GF-D8 (cell line): ENCODE data around the gene NOC3L.
A peak's percentile ranks its signal among the peaks of the same experiment; 100 is the strongest.
"Not testable (repeated sequence)": the region's sequence is repeated elsewhere in the genome, so short reads cannot be mapped to it uniquely, and the experiment has no call there.

Experiments used
- DNase-seq: peaks from one replicate; lab custom pipeline; 2025; lab: John Stamatoyannopoulos, UW

Gene NOC3L

GRCh38 chr10:94362360-94363250 lies at the start of gene NOC3L:
TSS of gene NOC3L (minus strand) at chr10:94362939. CDS start at chr10:94362838, 101 bp downstream.
- peak; percentile 83 for DNase-seq

DNA sequence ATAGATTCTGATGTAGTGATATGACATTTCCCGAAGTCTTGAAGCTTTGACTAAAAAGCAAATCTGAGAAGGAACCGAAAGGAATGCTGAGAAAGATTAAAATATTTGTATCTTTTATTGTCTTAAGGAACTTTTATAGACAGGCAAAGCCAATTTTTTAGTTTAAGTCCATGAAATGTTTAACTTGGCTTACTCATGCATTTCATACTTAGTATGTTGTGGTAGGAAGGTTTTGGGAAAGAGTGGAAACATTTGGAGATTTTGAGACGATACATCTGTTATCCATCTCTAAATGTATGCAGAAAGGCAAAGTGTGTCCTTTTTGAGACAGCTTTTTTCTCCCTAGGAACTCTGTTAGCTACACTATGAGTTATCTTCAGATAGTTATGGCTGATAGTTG lies 49.7 kb upstream of the NOC3L start:
- DNase-seq: no peak

DNA sequence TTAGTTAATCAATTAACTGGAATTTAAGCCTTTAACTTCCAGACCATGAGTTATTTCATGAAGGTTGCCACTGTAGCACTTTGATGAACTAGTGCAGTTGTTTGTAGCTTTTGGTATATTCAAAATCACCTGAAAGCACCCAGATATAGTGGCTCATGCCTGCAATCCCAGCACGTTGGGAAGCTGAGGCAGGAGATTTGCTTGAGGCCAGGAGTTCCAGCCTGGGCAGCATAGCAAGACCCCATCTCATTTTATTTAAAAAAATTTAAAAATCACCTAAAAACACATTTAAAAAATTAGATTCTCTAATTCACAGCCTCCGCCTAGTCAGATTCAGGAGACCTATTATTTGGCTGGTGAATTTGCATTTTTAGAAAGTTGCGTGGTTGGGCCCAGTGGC lies 48.6 kb upstream of the NOC3L start:
- no peak for DNase-seq

GRCh38 chr10:94409021-94409657 lies 46.4 kb upstream of the NOC3L start:
- no peak for DNase-seq

DNA sequence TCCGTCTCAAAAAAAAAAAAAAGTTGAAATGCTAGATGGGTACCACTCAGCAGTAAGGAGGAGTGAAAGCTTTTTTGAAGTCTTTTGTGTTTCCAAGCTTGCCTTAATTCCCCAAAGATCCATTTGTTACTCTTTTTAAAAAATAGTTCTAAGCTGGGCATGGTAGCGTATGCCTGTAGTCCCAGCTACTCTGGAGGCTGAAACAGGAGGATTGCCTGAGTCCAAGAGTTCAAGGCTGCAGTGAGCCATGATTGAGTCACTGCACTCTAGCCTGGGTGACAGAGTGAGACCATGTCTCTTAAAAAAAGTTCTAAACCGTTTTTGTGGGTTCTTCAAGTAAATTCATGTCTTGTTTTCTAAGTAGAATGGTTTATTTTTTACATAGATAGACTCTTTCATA lies 44.9 kb upstream of the NOC3L start:
- DNase-seq: no peak

- no peak for DNase-seq
Measured at GRCh38 chr10:94405406-94405805, 42.7 kb upstream of the NOC3L start.

- DNase-seq: no peak
Measured at GRCh38 chr10:94403380-94404213, 40.9 kb upstream of the NOC3L start.

GRCh38 chr10:94402843-94403379 lies 40.2 kb upstream of the NOC3L start:
- DNase-seq: no peak

GRCh38 chr10:94402204-94402842 lies 39.6 kb upstream of the NOC3L start, which contains the start of gene TBC1D12:
TSS of gene TBC1D12 (plus strand) at chr10:94402541. CDS start at chr10:94402614, 73 bp downstream.
- DNase-seq: no peak

GRCh38 chr10:94398762-94399161 lies 36.0 kb upstream of the NOC3L start:
- no peak for DNase-seq

- no peak for DNase-seq
Measured at GRCh38 chr10:94397549-94398370, 35.0 kb upstream of the NOC3L start.

DNA sequence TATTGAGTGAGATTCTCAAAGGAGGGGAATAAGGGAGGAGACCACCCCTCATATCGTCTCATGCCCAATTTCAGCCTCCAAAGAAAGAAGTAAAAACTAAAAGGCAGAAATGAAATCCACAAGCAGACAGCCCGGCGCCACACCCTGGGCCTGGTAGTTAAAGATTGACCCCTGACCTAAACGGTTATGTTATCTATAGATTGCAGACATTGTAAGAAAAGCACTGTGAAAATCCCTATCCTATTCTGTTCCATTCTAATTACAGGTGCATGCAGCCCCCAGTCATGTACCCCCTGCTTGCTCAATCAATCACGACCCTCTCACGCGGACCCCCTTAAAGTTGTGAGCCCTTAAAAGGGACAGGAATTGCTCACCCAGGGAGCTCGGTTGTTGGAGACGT lies 29.4 kb upstream of the NOC3L start:
- DNase-seq: not testable (repeated sequence)

DNA sequence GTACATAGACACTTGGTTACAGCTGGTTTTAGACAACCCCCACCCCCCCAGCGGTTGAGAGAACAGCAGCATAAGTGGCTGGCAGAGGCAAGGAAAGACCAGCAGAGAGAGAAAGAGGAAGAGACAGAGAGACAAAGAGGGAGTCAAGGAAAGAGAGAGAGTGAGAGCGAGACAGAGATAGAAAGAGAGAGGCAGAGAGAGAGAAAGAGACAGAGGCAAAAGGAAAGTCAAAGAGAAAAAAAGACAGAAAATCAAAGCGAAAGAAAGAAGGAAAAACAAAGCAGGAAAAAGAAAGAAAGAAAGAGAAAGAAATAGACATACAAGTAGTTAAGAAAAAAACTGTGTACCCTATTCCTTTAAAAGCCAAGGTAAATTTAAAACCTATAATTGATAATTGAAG lies 23.0 kb upstream of the NOC3L start:
- not testable (repeated sequence) for DNase-seq

DNA sequence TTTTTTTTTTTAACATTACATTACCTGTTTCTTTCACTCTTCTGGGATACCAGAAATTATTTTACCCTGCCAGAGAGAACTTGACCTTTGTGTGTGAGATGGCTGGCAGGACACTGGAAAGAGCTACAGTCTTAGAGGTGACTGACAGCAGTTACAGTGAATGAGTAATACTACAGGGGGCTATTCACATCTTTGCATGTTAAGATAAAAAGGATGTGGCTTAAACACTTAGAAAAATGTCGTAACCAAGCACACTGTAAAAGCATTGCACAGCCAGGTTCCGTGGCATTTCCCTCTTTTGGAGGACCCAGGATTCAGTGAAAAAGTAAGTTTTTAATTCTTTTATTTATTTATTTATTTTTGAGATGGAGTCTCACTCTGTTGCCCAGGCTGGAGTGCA lies 20.8 kb upstream of the NOC3L start:
- DNase-seq: no peak

DNA sequence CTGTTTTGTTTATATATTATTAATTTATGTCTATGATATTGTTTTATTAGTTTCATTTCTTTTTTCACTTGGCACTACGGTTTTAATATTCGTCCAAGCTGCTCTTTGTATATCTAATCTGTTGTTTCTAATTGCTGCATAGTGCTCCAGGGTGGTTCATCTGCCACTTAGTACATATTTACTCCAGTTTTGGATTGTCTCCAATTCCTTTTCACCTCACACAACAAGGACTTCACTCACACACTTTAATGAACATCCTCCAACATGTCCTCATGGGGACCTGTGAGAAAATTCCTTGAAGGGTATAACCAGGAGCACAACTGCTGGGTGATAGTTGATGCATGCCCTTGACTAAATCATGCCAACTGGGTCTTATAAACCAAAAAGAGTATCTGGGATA lies 14.1 kb upstream of the NOC3L start:
- no peak for DNase-seq

GRCh38 chr10:94375374-94375773 lies 12.6 kb upstream of the NOC3L start:
- DNase-seq: no peak

- no peak for DNase-seq
Measured at GRCh38 chr10:94370501-94370900, 7.8 kb upstream of the NOC3L start.

GRCh38 chr10:94366382-94366781 lies 3.6 kb upstream of the NOC3L start:
- DNase-seq: no peak

- DNase-seq: no peak
Measured at GRCh38 chr10:94364482-94364881, 1.7 kb upstream of the NOC3L start.

- DNase-seq: no peak
Measured at GRCh38 chr10:94363251-94363565, 469 bp upstream of the NOC3L start.
